NCI-H69 (cell line): Measurements from ENCODE around the gene GPS2.
"Not testable (repeated sequence)": the region's sequence is repeated elsewhere in the genome, so short reads cannot be mapped to it uniquely, and the experiment has no call there.

Experiments
- DNase-seq: peaks from one replicate; lab custom pipeline; 2025; lab: John Stamatoyannopoulos, UW

The GPS2 gene

GRCh38 chr17:7314719-7315569 lies at the start of gene GPS2:
TSS of gene GPS2 (minus strand) at chr17:7315360. CDS start at chr17:7315052, 308 bp downstream.
- DNase-seq: peak; percentile 88

GRCh38 chr17:7363311-7363710 lies 48.2 kb upstream of the GPS2 start:
- no peak for DNase-seq

- no peak for DNase-seq
Observed at GRCh38 chr17:7361906-7362305, 46.7 kb upstream of the GPS2 start.

- DNase-seq: no peak
Observed at GRCh38 chr17:7357381-7357780, 42.2 kb upstream of the GPS2 start.

GRCh38 chr17:7356756-7357155 lies 41.6 kb upstream of the GPS2 start:
- DNase-seq: no peak

- DNase-seq: peak; percentile 73
Observed at GRCh38 chr17:7356072-7356549, 41.0 kb upstream of the GPS2 start.

GRCh38 chr17:7355573-7355972 lies 40.4 kb upstream of the GPS2 start:
- DNase-seq: no peak

- peak; percentile 25 for DNase-seq
Observed at GRCh38 chr17:7355053-7355452, 39.9 kb upstream of the GPS2 start, which contains the start of gene TMEM95. TSS of gene TMEM95 (plus strand) at chr17:7355156. CDS start at chr17:7355205, 49 bp downstream.

GRCh38 chr17:7354262-7354843 lies 39.2 kb upstream of the GPS2 start:
- DNase-seq: peak; percentile 53

GRCh38 chr17:7352910-7353635 lies 37.9 kb upstream of the GPS2 start:
- DNase-seq: no peak

GRCh38 chr17:7352503-7352889 lies 37.3 kb upstream of the GPS2 start:
- DNase-seq: no peak

- peak; percentile 64 for DNase-seq
Observed at GRCh38 chr17:7351665-7352502, 36.7 kb upstream of the GPS2 start, which contains the start of gene KCTD11. TSS of gene KCTD11 (plus strand) at chr17:7352162.

- DNase-seq: peak; percentile 7
Observed at GRCh38 chr17:7348478-7349242, 33.5 kb upstream of the GPS2 start.

GRCh38 chr17:7347630-7348477 lies 32.7 kb upstream of the GPS2 start:
- no peak for DNase-seq

- no peak for DNase-seq
Observed at GRCh38 chr17:7346761-7347614, 31.8 kb upstream of the GPS2 start.

- no peak for DNase-seq
Observed at GRCh38 chr17:7343250-7343649, 28.1 kb upstream of the GPS2 start.

- no peak for DNase-seq
Observed at GRCh38 chr17:7341842-7342241, 26.7 kb upstream of the GPS2 start.

GRCh38 chr17:7340179-7340578 lies 25.0 kb upstream of the GPS2 start:
- DNase-seq: no peak

GRCh38 chr17:7337600-7337999 lies 22.4 kb upstream of the GPS2 start:
- DNase-seq: not testable (repeated sequence)
